AG09319 (cell line): ENCODE results near the gene BDNF.

Experiments used
- DNase-seq: peaks from one replicate; pipeline ENCODE4 v3.0.0-alpha.2; 2010; ENCODE audit warnings: low read depth; ENCODE audit errors: extremely low read depth
- CTCF ChIP-seq: IDR thresholded peaks from 2 replicates; pipeline ENCODE4 v1.5.1; 2011; ENCODE audit warnings: low read depth, mild to moderate bottlenecking, inconsistent platforms, low read length, moderate library complexity

The BDNF gene

GRCh38 chr11:27717801-27718229, 17.6 kb upstream of the BDNF start:
- TF ChIP-seq CTCF = no peak
- DNase-seq = no peak

GRCh38 chr11:27717377-27717776, 17.1 kb upstream of the BDNF start:
- TF ChIP-seq CTCF = peak; percentile 38
- DNase-seq = no peak

- no peak for DNase-seq
- TF ChIP-seq CTCF = peak; percentile 61
Measured at GRCh38 chr11:27716835-27717234, 16.6 kb upstream of the BDNF start.

- TF ChIP-seq CTCF = no peak
- DNase-seq = no peak
Measured at GRCh38 chr11:27716216-27716615, 16.0 kb upstream of the BDNF start.

GRCh38 chr11:27711725-27712124, 11.5 kb upstream of the BDNF start:
- DNase-seq = no peak
- no peak for TF ChIP-seq CTCF

- no peak for TF ChIP-seq CTCF
Measured at GRCh38 chr11:27710536-27710935, 10.3 kb upstream of the BDNF start.

GRCh38 chr11:27707676-27708075, 7.4 kb upstream of the BDNF start:
- TF ChIP-seq CTCF = no peak
- no peak for DNase-seq

More at GRCh38 chr11:27710536-27710935, 10.3 kb upstream of the BDNF start:
- DNase-seq = no peak
